Panc1 (cell line): ENCODE measurements around the gene TCF7. TPM values are rescaled to one million over a fixed set of nuclear protein-coding genes. Genes with fewer than 3 reads are reported as not detected.

ENCODE experiments used
- ATAC-seq: fragments of 200-7000 bp; cut with Tn5 transposase; 2 replicates; pipeline ENCODE4 v1.9.1; 2020; ENCODE audit warnings: mild to moderate bottlenecking, moderate library complexity
- BruUV-seq: library from RNA; stranded (reverse); fragments of 400-500 nt; replicated peaks from 2 replicates; lab custom pipeline; 2021; lab: Mats Ljungman, UMichigan
- CTCF ChIA-PET: fragments of 300-600 bp; sonication (Branson Sonifier 250); formaldehyde crosslinking; loops from one replicate; lab custom pipeline; 2022; ENCODE audit warnings: antibody characterized with exemption; lab: Charles Lee
- POLR2A ChIA-PET: fragments of 300-600 bp; sonication (Branson Sonifier 250); formaldehyde crosslinking; loops from one replicate; lab custom pipeline; 2022; ENCODE audit warnings: antibody characterized with exemption; lab: Charles Lee
- DNase-seq: peaks from one replicate; pipeline ENCODE4 v3.0.0-alpha.2; 2010; ENCODE audit warnings: low read depth, low spot score
- H3K27ac ChIP-seq: 2 replicates; pipeline ENCODE4 v1.5.1; 2011; ENCODE audit warnings: mild to moderate bottlenecking, low read length, inconsistent platforms
- H3K27me3 ChIP-seq: fragments of 200-500 bp; sonication (Bioruptor generic); 2 replicates; pipeline ENCODE4 v1.6.0; 2014; ENCODE audit warnings: low read length, inconsistent platforms; ENCODE audit not compliant: control insufficient read depth, insufficient read depth
- H3K36me3 ChIP-seq: fragments of 200-500 bp; sonication (Bioruptor generic); 2 replicates; pipeline ENCODE4 v1.5.1; 2014; ENCODE audit warnings: inconsistent platforms, mild to moderate bottlenecking, low read length, moderate library complexity; ENCODE audit not compliant: control insufficient read depth, insufficient read depth
- H3K4me1 ChIP-seq: 2 replicates; pipeline ENCODE4 v1.5.1; 2011; ENCODE audit warnings: inconsistent platforms, mild to moderate bottlenecking, low read length, moderate library complexity; ENCODE audit not compliant: control insufficient read depth, insufficient read depth
- H3K4me3 ChIP-seq, 2 experiments: 2 replicates each; pipeline ENCODE4 v1.5.1; 2011 to 2012; ENCODE audit warnings: low read depth in 2 of 2, low read length in 2 of 2, mild to moderate bottlenecking in 2 of 2, inconsistent platforms in 1 of 2, moderate library complexity in 1 of 2
- H3K9me3 ChIP-seq: fragments of 200-500 bp; sonication (Bioruptor generic); 2 replicates; pipeline ENCODE4 v1.5.1; 2014; ENCODE audit warnings: low read depth, mild to moderate bottlenecking, inconsistent platforms, low read length, moderate library complexity; ENCODE audit not compliant: control insufficient read depth, insufficient read depth
- POLR2AphosphoS5 ChIP-seq: IDR thresholded peaks from 2 replicates; pipeline ENCODE4 v1.6.1; 2012; ENCODE audit warnings: mild to moderate bottlenecking, low read depth, low read length, moderate library complexity
- SIN3A ChIP-seq: IDR thresholded peaks from 2 replicates; pipeline ENCODE4 v1.6.1; 2012; ENCODE audit warnings: low read depth, mild to moderate bottlenecking, low read length, moderate library complexity, borderline replicate concordance; ENCODE audit not compliant: insufficient read depth
- TCF7L2 ChIP-seq: IDR thresholded peaks from 2 replicates; pipeline ENCODE4 v1.6.1; 2011; ENCODE audit warnings: mild to moderate bottlenecking, low read depth, low read length, inconsistent platforms
- in situ Hi-C: cut with HindIII; loops from 2 replicates; pipeline ENCODE4 v1.10.0; 2016; ENCODE audit warnings: low sequenced_read_pairs, low pct_unique_long_range_greater_than_20kb
- intact Hi-C: fragments of 100-400 bp; cut with micrococcal nuclease; formaldehyde crosslinking; loops from one replicate; pipeline ENCODE4 v1.10.0; 2022; ENCODE audit not compliant: unreplicated experiment
- total RNA-seq: library from RNA; stranded (reverse); gene quantifications from one replicate; pipeline ENCODE4 v1.2.1, GENCODE V29; 2021; ENCODE audit not compliant: unreplicated experiment
- TF ChIP-seq, protein P1 (sequence below): fragments of 450-650 bp; IDR thresholded peaks from 2 replicates; pipeline ENCODE4 v1.5.1; 2017; ENCODE audit warnings: mild to moderate bottlenecking
- TF ChIP-seq, protein P2 (sequence below), 2 experiments: IDR thresholded peaks; 2 replicates each; pipeline ENCODE4 v1.6.1; 2011 to 2012; ENCODE audit warnings: low read depth in 2 of 2, control low read depth in 1 of 2, low read length in 1 of 2, mild to moderate bottlenecking in 1 of 2, moderate library complexity in 1 of 2; ENCODE audit not compliant: insufficient read depth in 1 of 2

TCF7 gene
- total RNA-seq, 1 experiment from 2014 or later = 24.0 TPM

- POLR2A ChIA-PET = interaction anchor here (0.6 kb wide), 1 partner anchor 22 kb away, joined by 3 read pairs; no protein-coding TSS in a partner anchor
- no peak for DNase-seq
- ATAC-seq = no peak
These were observed 35.3 kb downstream of the TCF7 start for GRCh38 chr5:134149571-134150303.

DNA sequence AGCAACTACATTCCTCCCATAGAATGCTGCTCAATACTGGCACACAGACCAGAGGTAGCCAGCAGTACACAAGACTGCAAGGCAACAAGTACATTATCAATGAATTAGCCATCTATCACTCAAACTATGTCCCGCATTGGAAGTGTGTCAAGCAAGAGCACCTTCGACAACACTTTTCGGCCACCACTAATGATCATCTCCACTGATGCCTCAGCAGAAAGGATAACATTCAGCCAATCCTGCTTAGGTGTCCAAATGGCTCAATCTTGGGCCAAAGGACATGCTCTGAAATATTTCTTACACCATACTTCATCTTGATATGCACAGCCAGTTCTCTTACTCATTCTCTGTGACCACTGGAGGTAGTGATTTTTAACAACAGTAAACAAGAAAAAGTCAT is 37.2 kb downstream of the TCF7 start:
- POLR2A ChIA-PET = no interaction called here
- intact Hi-C loops (no loop called here), in situ Hi-C loops (no loop called here)

More at GRCh38 chr5:134149571-134150303, 35.3 kb downstream of the TCF7 start:
- no TSS peak for BruUV-seq
- Histone ChIP-seq H3K27ac (no peak overlapping the region), H3K27me3 (no peaks in the 10 kb centered on the region), H3K36me3 (peaks cover 24% of the 10 kb centered on the region), H3K4me3 (no peak overlapping the region), H3K4me1 (peaks cover 3% of the 10 kb centered on the region; the same call in 1 of the 2 replicates), H3K9me3 (no peaks in the 10 kb centered on the region)
- CTCF ChIA-PET = interaction anchor here (0.6 to 1.6 kb wide), 2 partner anchors 110 to 147 kb away, joined by 4 to 6 read pairs; no protein-coding TSS in a partner anchor
- in situ Hi-C loops = no loop called here
- TF ChIP-seq SIN3A (no peak), POLR2AphosphoS5 (no peak), TCF7L2 (no peak)
- TF ChIP-seq, protein P1, sequence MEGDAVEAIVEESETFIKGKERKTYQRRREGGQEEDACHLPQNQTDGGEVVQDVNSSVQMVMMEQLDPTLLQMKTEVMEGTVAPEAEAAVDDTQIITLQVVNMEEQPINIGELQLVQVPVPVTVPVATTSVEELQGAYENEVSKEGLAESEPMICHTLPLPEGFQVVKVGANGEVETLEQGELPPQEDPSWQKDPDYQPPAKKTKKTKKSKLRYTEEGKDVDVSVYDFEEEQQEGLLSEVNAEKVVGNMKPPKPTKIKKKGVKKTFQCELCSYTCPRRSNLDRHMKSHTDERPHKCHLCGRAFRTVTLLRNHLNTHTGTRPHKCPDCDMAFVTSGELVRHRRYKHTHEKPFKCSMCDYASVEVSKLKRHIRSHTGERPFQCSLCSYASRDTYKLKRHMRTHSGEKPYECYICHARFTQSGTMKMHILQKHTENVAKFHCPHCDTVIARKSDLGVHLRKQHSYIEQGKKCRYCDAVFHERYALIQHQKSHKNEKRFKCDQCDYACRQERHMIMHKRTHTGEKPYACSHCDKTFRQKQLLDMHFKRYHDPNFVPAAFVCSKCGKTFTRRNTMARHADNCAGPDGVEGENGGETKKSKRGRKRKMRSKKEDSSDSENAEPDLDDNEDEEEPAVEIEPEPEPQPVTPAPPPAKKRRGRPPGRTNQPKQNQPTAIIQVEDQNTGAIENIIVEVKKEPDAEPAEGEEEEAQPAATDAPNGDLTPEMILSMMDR = no peak
- TF ChIP-seq, protein P2, sequence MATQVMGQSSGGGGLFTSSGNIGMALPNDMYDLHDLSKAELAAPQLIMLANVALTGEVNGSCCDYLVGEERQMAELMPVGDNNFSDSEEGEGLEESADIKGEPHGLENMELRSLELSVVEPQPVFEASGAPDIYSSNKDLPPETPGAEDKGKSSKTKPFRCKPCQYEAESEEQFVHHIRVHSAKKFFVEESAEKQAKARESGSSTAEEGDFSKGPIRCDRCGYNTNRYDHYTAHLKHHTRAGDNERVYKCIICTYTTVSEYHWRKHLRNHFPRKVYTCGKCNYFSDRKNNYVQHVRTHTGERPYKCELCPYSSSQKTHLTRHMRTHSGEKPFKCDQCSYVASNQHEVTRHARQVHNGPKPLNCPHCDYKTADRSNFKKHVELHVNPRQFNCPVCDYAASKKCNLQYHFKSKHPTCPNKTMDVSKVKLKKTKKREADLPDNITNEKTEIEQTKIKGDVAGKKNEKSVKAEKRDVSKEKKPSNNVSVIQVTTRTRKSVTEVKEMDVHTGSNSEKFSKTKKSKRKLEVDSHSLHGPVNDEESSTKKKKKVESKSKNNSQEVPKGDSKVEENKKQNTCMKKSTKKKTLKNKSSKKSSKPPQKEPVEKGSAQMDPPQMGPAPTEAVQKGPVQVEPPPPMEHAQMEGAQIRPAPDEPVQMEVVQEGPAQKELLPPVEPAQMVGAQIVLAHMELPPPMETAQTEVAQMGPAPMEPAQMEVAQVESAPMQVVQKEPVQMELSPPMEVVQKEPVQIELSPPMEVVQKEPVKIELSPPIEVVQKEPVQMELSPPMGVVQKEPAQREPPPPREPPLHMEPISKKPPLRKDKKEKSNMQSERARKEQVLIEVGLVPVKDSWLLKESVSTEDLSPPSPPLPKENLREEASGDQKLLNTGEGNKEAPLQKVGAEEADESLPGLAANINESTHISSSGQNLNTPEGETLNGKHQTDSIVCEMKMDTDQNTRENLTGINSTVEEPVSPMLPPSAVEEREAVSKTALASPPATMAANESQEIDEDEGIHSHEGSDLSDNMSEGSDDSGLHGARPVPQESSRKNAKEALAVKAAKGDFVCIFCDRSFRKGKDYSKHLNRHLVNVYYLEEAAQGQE (IDR thresholded peaks at IDR 0.05; ENCODE audit: insufficient read depth in 1 of 2, low read depth in 2 of 2, low read length in 1 of 2) = no peak
- intact Hi-C loops = no loop called here

More for the DNA sequence above, 37.2 kb downstream of the TCF7 start:
- CTCF ChIA-PET = no interaction called here
- H3K36me3 ChIP-seq = peaks cover 26% of the 10 kb centered on the region
- TF ChIP-seq TCF7L2 = no peak
- TF ChIP-seq POLR2AphosphoS5 = no peak
- TF ChIP-seq, protein P1 = no peak
- TF ChIP-seq SIN3A = no peak
- TF ChIP-seq, protein P2 (IDR thresholded peaks at IDR 0.05; ENCODE audit: insufficient read depth in 1 of 2, low read depth in 2 of 2, low read length in 1 of 2) = no peak
- DNase-seq (no peak), ATAC-seq (no peak)
- no peak overlapping the region for H3K4me3 ChIP-seq
- BruUV-seq = no TSS peak
- no peak overlapping the region for H3K27ac ChIP-seq
- no peaks in the 10 kb centered on the region for H3K9me3 ChIP-seq
- H3K27me3 ChIP-seq = no peaks in the 10 kb centered on the region
- H3K4me1 ChIP-seq = peaks cover 3% of the 10 kb centered on the region; the same call in 1 of the 2 replicates
